GM23338 (cell line): Measurements from ENCODE around the gene RPS21. TPM values are rescaled to one million over a fixed set of nuclear protein-coding genes. Genes with fewer than 3 reads are reported as not detected.

Experiments used
- ATAC-seq: fragments of 200-7000 bp; cut with Tn5 transposase; 3 replicates; pipeline ENCODE4 v1.9.1; 2020
- DNase-seq: peaks from one replicate; pipeline ENCODE4 v3.0.0-alpha.2; 2015; ENCODE audit warnings: low spot score
- H2AFZ ChIP-seq: fragments of 200-600 bp; sonication (generic); 2 replicates; pipeline ENCODE4 v1.8.0; 2016; ENCODE audit warnings: antibody characterized with exemption, mild to moderate bottlenecking, moderate library complexity
- H3F3A ChIP-seq: fragments of 200-600 bp; sonication (generic); replicated peaks from 2 replicates; pipeline ENCODE4 v1.8.0; 2017; ENCODE audit warnings: antibody characterized with exemption, mixed run types, low read depth
- H3K27ac ChIP-seq: fragments of 200-600 bp; sonication (generic); 2 replicates; pipeline ENCODE4 v1.6.1; 2016; ENCODE audit warnings: low read depth
- H3K27me3 ChIP-seq: fragments of 200-600 bp; sonication (generic); 2 replicates; pipeline ENCODE4 v1.8.0; 2016; ENCODE audit warnings: mild to moderate bottlenecking, mixed run types, moderate library complexity; ENCODE audit not compliant: insufficient read depth
- H3K36me3 ChIP-seq: fragments of 200-600 bp; sonication (generic); 2 replicates; pipeline ENCODE4 v1.8.0; 2016; ENCODE audit warnings: mild to moderate bottlenecking; ENCODE audit not compliant: insufficient read depth
- H3K4me1 ChIP-seq: fragments of 200-600 bp; sonication (generic); 2 replicates; pipeline ENCODE4 v1.8.0; 2016; ENCODE audit warnings: mild to moderate bottlenecking, moderate library complexity; ENCODE audit not compliant: insufficient read depth
- H3K4me2 ChIP-seq: fragments of 200-600 bp; sonication (generic); 2 replicates; pipeline ENCODE4 v1.7.1; 2017; ENCODE audit warnings: mixed run types
- H3K4me3 ChIP-seq: fragments of 200-600 bp; sonication (generic); 2 replicates; pipeline ENCODE4 v1.6.1; 2016; ENCODE audit warnings: mixed run types
- H3K79me2 ChIP-seq: fragments of 200-600 bp; sonication (generic); replicated peaks from 2 replicates; pipeline ENCODE4 v1.8.0; 2017; ENCODE audit warnings: mild to moderate bottlenecking; ENCODE audit not compliant: insufficient read depth
- H3K9me2 ChIP-seq: fragments of 200-600 bp; sonication (generic); 2 replicates; pipeline ENCODE4 v1.8.0; 2017; ENCODE audit not compliant: insufficient read depth
- H4K20me1 ChIP-seq: fragments of 200-600 bp; sonication (generic); replicated peaks from 2 replicates; pipeline ENCODE4 v1.8.0; 2017; ENCODE audit warnings: mild to moderate bottlenecking; ENCODE audit not compliant: insufficient read depth
- H3K27ac Mint-ChIP-seq: 2 replicates; pipeline ENCODE4 v1.8.0; 2020; ENCODE audit warnings: inconsistent platforms, mild to moderate bottlenecking, moderate library complexity, mixed read lengths
- H3K27me3 Mint-ChIP-seq: 3 replicates; pipeline ENCODE4 v1.8.0; 2022; ENCODE audit warnings: low read depth, mild to moderate bottlenecking, moderate library complexity, mixed read lengths, inconsistent platforms; ENCODE audit not compliant: insufficient read depth, poor library complexity
- H3K36me3 Mint-ChIP-seq: 3 replicates; pipeline ENCODE4 v1.8.0; 2021; ENCODE audit warnings: low read depth, mild to moderate bottlenecking, inconsistent platforms, moderate library complexity, mixed read lengths
- H3K4me1 Mint-ChIP-seq: 3 replicates; pipeline ENCODE4 v1.8.0; 2020; ENCODE audit warnings: mild to moderate bottlenecking, inconsistent platforms, mixed read lengths
- H3K4me3 Mint-ChIP-seq: 3 replicates; pipeline ENCODE4 v1.8.0; 2021; ENCODE audit warnings: moderate library complexity, mild to moderate bottlenecking, inconsistent platforms, mixed read lengths
- H3K9me3 Mint-ChIP-seq: 3 replicates; pipeline ENCODE4 v1.8.0; 2020; ENCODE audit warnings: moderate library complexity, mild to moderate bottlenecking, inconsistent platforms, mixed read lengths
- EZH2 ChIP-seq: fragments of 200-600 bp; sonication (generic); IDR thresholded peaks from one replicate; pipeline ENCODE4 v1.8.0; 2017; ENCODE audit warnings: antibody characterized with exemption, mild to moderate bottlenecking, low read depth; ENCODE audit not compliant: unreplicated experiment
- EZH2phosphoT487 ChIP-seq: fragments of 200-600 bp; sonication (generic); IDR thresholded peaks from one replicate; pipeline ENCODE4 v1.8.1; 2018; ENCODE audit warnings: antibody characterized with exemption; ENCODE audit not compliant: unreplicated experiment
- NANOG ChIP-seq: IDR thresholded peaks from 2 replicates; pipeline ENCODE4 v1.6.1; 2016; ENCODE audit warnings: antibody characterized with exemption, borderline replicate concordance
- STAT1 ChIP-seq: IDR thresholded peaks from one replicate; pipeline ENCODE4 v1.6.1; 2016; ENCODE audit warnings: antibody characterized with exemption; ENCODE audit not compliant: unreplicated experiment
- ZNF114 ChIP-seq: fragments of 250-450 bp; sonication (Bioruptor Pico); IDR thresholded peaks from 2 replicates; pipeline ENCODE4 v1.5.0; 2020; ENCODE audit warnings: mild to moderate bottlenecking, moderate library complexity
- ZNF331 ChIP-seq: fragments of 250-450 bp; sonication (Bioruptor Pico); IDR thresholded peaks from 2 replicates; pipeline ENCODE4 v1.5.0; 2020; ENCODE audit warnings: low read depth, mild to moderate bottlenecking, moderate library complexity
- polyA plus RNA-seq: library from polyadenylated mRNA; unstranded; fragments of >200 nt; fragmentation: Nextera tagmentation; extraction: Ambion mirVana; gene quantifications from 2 replicates; pipeline ENCODE4 v1.2.1, GENCODE V29; 2016
- total RNA-seq: library from RNA; depleted of rRNA; stranded (reverse); fragments of >200 nt; shearing (Covaris generic); gene quantifications from 2 replicates; pipeline ENCODE4 v1.2.3, GENCODE V29; 2014
- TF ChIP-seq, protein P1 (sequence below): IDR thresholded peaks from 2 replicates; pipeline ENCODE4 v1.6.1; 2016; ENCODE audit warnings: antibody characterized with exemption
- TF ChIP-seq, protein P2 (sequence below): fragments of 250-450 bp; sonication (Bioruptor Pico); IDR thresholded peaks from 2 replicates; pipeline ENCODE4 v1.5.0; 2020; ENCODE audit warnings: mild to moderate bottlenecking, moderate library complexity

Gene RPS21
- total and polyA plus RNA-seq, 2 experiments from 2014 or later, result 759 to 2,298 TPM

DNA sequence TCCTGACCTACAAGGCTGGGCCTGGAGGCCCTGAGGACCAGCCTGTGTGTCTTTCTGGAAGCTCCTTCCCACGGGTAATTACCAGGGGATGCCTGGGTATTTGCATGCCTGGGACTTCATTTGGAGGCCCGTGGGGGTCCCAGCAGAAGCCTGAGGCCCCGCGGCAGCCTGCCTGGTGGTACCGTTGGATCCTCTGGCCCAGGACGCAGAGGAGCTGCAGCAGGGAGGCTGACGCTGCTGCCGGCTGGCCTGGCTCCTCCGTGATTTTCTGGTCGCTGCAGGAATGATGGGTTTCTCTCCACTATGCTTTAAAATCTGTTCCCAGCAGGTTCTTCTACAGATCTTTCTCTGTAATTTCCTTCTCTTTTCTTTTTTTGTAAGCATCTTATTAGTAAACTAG, 13.6 kb downstream of the RPS21 start:
- Histone ChIP-seq H3K4me3 (no peak overlapping the region), H3K36me3 (no peaks in the 10 kb centered on the region), H3K27me3 (no peaks in the 10 kb centered on the region), H4K20me1 (no peaks in the 10 kb centered on the region; the same call in none of the 2 replicates), H3K4me2 (no peak overlapping the region), H2AFZ (no peak overlapping the region), H3K79me2 (no peaks in the 10 kb centered on the region), H3K27ac (no peak overlapping the region), H3K9me2 (no peaks in the 10 kb centered on the region), H3F3A (no peaks in the 10 kb centered on the region), H3K4me1 (no peaks in the 10 kb centered on the region)
- Mint-ChIP-seq H3K36me3 (peaks cover 14% of the 10 kb centered on the region), H3K9me3 (peaks cover 4% of the 10 kb centered on the region; the same call in 2 of the 3 replicates), H3K4me3 (no peak overlapping the region), H3K4me1 (peaks cover 11% of the 10 kb centered on the region), H3K27ac (no peak overlapping the region), H3K27me3 (peaks cover 7% of the 10 kb centered on the region)
- DNase-seq, result no peak
- ATAC-seq, result no peak
- TF ChIP-seq ZNF331 (CRISPR knock-in tag) (no peak), STAT1 (no peak), EZH2phosphoT487 (no peak), NANOG (no peak), ZNF114 (no peak), EZH2 (no peak)
- TF ChIP-seq, protein P1, sequence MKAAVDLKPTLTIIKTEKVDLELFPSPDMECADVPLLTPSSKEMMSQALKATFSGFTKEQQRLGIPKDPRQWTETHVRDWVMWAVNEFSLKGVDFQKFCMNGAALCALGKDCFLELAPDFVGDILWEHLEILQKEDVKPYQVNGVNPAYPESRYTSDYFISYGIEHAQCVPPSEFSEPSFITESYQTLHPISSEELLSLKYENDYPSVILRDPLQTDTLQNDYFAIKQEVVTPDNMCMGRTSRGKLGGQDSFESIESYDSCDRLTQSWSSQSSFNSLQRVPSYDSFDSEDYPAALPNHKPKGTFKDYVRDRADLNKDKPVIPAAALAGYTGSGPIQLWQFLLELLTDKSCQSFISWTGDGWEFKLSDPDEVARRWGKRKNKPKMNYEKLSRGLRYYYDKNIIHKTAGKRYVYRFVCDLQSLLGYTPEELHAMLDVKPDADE, result no peak
- TF ChIP-seq, protein P2, sequence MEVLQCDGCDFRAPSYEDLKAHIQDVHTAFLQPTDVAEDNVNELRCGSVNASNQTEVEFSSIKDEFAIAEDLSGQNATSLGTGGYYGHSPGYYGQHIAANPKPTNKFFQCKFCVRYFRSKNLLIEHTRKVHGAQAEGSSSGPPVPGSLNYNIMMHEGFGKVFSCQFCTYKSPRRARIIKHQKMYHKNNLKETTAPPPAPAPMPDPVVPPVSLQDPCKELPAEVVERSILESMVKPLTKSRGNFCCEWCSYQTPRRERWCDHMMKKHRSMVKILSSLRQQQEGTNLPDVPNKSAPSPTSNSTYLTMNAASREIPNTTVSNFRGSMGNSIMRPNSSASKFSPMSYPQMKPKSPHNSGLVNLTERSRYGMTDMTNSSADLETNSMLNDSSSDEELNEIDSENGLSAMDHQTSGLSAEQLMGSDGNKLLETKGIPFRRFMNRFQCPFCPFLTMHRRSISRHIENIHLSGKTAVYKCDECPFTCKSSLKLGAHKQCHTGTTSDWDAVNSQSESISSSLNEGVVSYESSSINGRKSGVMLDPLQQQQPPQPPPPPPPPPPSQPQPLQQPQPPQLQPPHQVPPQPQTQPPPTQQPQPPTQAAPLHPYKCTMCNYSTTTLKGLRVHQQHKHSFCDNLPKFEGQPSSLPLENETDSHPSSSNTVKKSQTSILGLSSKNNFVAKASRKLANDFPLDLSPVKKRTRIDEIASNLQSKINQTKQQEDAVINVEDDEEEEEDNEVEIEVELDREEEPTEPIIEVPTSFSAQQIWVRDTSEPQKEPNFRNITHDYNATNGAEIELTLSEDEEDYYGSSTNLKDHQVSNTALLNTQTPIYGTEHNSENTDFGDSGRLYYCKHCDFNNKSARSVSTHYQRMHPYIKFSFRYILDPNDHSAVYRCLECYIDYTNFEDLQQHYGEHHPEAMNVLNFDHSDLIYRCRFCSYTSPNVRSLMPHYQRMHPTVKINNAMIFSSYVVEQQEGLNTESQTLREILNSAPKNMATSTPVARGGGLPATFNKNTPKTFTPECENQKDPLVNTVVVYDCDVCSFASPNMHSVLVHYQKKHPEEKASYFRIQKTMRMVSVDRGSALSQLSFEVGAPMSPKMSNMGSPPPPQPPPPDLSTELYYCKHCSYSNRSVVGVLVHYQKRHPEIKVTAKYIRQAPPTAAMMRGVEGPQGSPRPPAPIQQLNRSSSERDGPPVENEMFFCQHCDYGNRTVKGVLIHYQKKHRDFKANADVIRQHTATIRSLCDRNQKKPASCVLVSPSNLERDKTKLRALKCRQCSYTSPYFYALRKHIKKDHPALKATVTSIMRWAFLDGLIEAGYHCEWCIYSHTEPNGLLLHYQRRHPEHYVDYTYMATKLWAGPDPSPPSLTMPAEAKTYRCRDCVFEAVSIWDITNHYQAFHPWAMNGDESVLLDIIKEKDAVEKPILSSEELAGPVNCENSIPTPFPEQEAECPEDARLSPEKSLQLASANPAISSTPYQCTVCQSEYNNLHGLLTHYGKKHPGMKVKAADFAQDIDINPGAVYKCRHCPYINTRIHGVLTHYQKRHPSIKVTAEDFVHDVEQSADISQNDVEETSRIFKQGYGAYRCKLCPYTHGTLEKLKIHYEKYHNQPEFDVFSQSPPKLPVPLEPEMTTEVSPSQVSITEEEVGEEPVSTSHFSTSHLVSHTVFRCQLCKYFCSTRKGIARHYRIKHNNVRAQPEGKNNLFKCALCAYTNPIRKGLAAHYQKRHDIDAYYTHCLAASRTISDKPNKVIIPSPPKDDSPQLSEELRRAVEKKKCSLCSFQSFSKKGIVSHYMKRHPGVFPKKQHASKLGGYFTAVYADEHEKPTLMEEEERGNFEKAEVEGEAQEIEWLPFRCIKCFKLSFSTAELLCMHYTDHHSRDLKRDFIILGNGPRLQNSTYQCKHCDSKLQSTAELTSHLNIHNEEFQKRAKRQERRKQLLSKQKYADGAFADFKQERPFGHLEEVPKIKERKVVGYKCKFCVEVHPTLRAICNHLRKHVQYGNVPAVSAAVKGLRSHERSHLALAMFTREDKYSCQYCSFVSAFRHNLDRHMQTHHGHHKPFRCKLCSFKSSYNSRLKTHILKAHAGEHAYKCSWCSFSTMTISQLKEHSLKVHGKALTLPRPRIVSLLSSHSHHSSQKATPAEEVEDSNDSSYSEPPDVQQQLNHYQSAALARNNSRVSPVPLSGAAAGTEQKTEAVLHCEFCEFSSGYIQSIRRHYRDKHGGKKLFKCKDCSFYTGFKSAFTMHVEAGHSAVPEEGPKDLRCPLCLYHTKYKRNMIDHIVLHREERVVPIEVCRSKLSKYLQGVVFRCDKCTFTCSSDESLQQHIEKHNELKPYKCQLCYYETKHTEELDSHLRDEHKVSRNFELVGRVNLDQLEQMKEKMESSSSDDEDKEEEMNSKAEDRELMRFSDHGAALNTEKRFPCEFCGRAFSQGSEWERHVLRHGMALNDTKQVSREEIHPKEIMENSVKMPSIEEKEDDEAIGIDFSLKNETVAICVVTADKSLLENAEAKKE, result no peak
